Right lung (tissue), 5 donors: Measurements from ENCODE around the gene ZC3H4. TPM values are rescaled to one million over a fixed set of nuclear protein-coding genes. Genes with fewer than 3 reads are reported as not detected.
"Not testable (repeated sequence)": the region's sequence is repeated elsewhere in the genome, so short reads cannot be mapped to it uniquely, and the experiment has no call there.

ENCODE experiments used
- DNase-seq, 2 donors: peaks; one replicate each; pipeline ENCODE4 v3.0.0-alpha.2; 2013
- polyA plus RNA-seq, 5 donors: library from polyadenylated mRNA; unstranded; fragments of 120-200 nt; gene quantifications; one replicate each; pipeline versions ENCODE4 v1.2.1 to v1.2.3, GENCODE V29; 2013; ENCODE audit warnings: inconsistent platforms in 1 of 5, low replicate concordance in 1 of 5; ENCODE audit not compliant: insufficient read length in 5 of 5, insufficient read depth in 1 of 5

ZC3H4 gene
- polyA plus RNA-seq, 5 donors, result 31.0 to 46.8 (median 33.9) TPM

GRCh38 chr19:47107953-47108746 lies 5.4 kb downstream of the ZC3H4 start:
- DNase-seq, result no peak

GRCh38 chr19:47107202-47107952 lies 6.2 kb downstream of the ZC3H4 start:
- no peak for DNase-seq

GRCh38 chr19:47106821-47107201 lies 6.8 kb downstream of the ZC3H4 start:
- no peak for DNase-seq

GRCh38 chr19:47105874-47106273 lies 7.7 kb downstream of the ZC3H4 start:
- no peak for DNase-seq

- no peak for DNase-seq
Measured at GRCh38 chr19:47104680-47105079, 8.9 kb downstream of the ZC3H4 start.

- no peak for DNase-seq
Measured at GRCh38 chr19:47102346-47103060, 11.1 kb downstream of the ZC3H4 start.

GRCh38 chr19:47101116-47101515 lies 12.5 kb downstream of the ZC3H4 start:
- not testable (repeated sequence) for DNase-seq

- no peak for DNase-seq
Measured at GRCh38 chr19:47100290-47100689, 13.3 kb downstream of the ZC3H4 start.

GRCh38 chr19:47099576-47100050 lies 14.0 kb downstream of the ZC3H4 start:
- DNase-seq, result no peak

GRCh38 chr19:47098608-47099007 lies 15.0 kb downstream of the ZC3H4 start:
- no peak for DNase-seq

- DNase-seq, result no peak
Measured at GRCh38 chr19:47097396-47098201, 16.0 kb downstream of the ZC3H4 start.

- no peak for DNase-seq
Measured at GRCh38 chr19:47096721-47097120, 16.9 kb downstream of the ZC3H4 start.

GRCh38 chr19:47096100-47096704 lies 17.4 kb downstream of the ZC3H4 start:
- peak in 1 of 2 donors; percentile 39 for DNase-seq

- no peak for DNase-seq
Measured at GRCh38 chr19:47095476-47096099, 18.0 kb downstream of the ZC3H4 start.

GRCh38 chr19:47094557-47095475 lies 18.8 kb downstream of the ZC3H4 start:
- no peak for DNase-seq

- DNase-seq, result no peak
Measured at GRCh38 chr19:47093841-47094240, 19.7 kb downstream of the ZC3H4 start.

GRCh38 chr19:47093254-47093653 lies 20.3 kb downstream of the ZC3H4 start:
- DNase-seq, result no peak

GRCh38 chr19:47089767-47090350 lies 23.7 kb downstream of the ZC3H4 start:
- DNase-seq, result no peak

GRCh38 chr19:47086280-47086679 lies 27.3 kb downstream of the ZC3H4 start:
- DNase-seq, result no peak
